ENCODE data around the gene ARMH2.

- TF ChIP-seq CTCF (IDR thresholded peaks at IDR 0.05; ENCODE audit: low read depth, low read length, missing input control) (no peak), REST (IDR thresholded peaks at IDR 0.05) (no peak), YY1 (IDR thresholded peaks at IDR 0.05) (no peak), RXRA (IDR thresholded peaks at IDR 0.05) (no peak), FOXA1 (IDR thresholded peaks at IDR 0.05) (no peak), HNF4A (conservative IDR thresholded peaks at IDR 0.05) (no peak), ZBTB33 (IDR thresholded peaks at IDR 0.05) (no peak), EGR1 (IDR thresholded peaks at IDR 0.05; ENCODE audit: low read depth in 2 of 2) (no peak), MAX (IDR thresholded peaks at IDR 0.05) (no peak)
Observed at GRCh38 chr6:24844903-24845302, 46.2 kb upstream of the ARMH2 start.
